ENCODE results near the gene MX1.

DNA sequence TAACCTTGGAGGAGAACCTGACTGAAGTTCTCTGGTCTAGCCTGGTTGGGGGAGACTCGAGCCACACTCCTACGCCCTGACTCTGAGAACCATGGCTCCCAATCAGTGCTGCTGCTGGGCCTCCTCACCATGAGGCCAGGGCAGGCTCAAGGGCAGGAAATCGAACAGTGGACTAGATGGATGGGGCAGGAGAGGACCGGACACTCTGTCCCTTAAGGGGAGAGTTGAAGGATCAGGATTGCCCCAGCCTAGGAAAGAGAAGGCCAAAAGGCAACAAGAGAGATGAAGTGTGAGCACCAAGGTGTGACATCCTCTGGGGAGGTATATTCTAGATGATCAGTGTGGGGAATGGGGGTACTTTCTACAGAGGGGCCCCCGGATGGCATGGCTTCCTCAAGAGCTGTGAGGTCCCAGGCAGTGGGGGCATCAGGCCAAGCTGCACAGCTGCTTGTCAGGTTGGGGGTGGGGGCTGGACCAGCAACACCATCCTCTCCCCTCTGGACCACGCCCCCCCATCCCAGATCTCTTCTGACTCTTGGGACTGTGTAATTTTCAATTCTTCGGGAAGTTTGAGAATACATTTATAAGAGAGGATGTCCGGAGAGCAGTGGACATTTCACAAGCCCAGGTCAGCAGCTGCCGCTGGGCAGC lies 34.0 kb downstream of the MX1 start:
- TF ChIP-seq TCF12 (IDR thresholded peaks at IDR 0.05), result no peak
- no peak for TF ChIP-seq TCF12 (CRISPR knock-in tag; IDR thresholded peaks at IDR 0.05)
- TF ChIP-seq FOXJ3 (CRISPR knock-in tag; IDR thresholded peaks at IDR 0.05; ENCODE audit: borderline replicate concordance), result no peak
- TF ChIP-seq, protein P1, sequence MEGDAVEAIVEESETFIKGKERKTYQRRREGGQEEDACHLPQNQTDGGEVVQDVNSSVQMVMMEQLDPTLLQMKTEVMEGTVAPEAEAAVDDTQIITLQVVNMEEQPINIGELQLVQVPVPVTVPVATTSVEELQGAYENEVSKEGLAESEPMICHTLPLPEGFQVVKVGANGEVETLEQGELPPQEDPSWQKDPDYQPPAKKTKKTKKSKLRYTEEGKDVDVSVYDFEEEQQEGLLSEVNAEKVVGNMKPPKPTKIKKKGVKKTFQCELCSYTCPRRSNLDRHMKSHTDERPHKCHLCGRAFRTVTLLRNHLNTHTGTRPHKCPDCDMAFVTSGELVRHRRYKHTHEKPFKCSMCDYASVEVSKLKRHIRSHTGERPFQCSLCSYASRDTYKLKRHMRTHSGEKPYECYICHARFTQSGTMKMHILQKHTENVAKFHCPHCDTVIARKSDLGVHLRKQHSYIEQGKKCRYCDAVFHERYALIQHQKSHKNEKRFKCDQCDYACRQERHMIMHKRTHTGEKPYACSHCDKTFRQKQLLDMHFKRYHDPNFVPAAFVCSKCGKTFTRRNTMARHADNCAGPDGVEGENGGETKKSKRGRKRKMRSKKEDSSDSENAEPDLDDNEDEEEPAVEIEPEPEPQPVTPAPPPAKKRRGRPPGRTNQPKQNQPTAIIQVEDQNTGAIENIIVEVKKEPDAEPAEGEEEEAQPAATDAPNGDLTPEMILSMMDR (CRISPR knock-in tag; IDR thresholded peaks at IDR 0.05), result no peak
- TF ChIP-seq, protein P2, sequence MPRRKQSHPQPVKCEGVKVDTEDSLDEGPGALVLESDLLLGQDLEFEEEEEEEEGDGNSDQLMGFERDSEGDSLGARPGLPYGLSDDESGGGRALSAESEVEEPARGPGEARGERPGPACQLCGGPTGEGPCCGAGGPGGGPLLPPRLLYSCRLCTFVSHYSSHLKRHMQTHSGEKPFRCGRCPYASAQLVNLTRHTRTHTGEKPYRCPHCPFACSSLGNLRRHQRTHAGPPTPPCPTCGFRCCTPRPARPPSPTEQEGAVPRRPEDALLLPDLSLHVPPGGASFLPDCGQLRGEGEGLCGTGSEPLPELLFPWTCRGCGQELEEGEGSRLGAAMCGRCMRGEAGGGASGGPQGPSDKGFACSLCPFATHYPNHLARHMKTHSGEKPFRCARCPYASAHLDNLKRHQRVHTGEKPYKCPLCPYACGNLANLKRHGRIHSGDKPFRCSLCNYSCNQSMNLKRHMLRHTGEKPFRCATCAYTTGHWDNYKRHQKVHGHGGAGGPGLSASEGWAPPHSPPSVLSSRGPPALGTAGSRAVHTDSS (CRISPR knock-in tag; conservative IDR thresholded peaks at IDR 0.05), result no peak
- no peak for TF ChIP-seq MTA1 (CRISPR knock-in tag; IDR thresholded peaks at IDR 0.05; ENCODE audit: borderline replicate concordance)
- no peak for TF ChIP-seq FIP1L1 (IDR thresholded peaks at IDR 0.05; ENCODE audit: borderline replicate concordance, insufficient read depth, low read depth, low read length)
- TF ChIP-seq, protein P3, sequence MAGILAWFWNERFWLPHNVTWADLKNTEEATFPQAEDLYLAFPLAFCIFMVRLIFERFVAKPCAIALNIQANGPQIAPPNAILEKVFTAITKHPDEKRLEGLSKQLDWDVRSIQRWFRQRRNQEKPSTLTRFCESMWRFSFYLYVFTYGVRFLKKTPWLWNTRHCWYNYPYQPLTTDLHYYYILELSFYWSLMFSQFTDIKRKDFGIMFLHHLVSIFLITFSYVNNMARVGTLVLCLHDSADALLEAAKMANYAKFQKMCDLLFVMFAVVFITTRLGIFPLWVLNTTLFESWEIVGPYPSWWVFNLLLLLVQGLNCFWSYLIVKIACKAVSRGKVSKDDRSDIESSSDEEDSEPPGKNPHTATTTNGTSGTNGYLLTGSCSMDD (CRISPR knock-in tag; IDR thresholded peaks at IDR 0.05), result no peak
- TF ChIP-seq SRF (IDR thresholded peaks at IDR 0.05; ENCODE audit: low read depth, low read length), result no peak
- no peak for TF ChIP-seq PHF5A (CRISPR knock-in tag; IDR thresholded peaks at IDR 0.05; ENCODE audit: low read depth, unreplicated experiment)
- no peak for TF ChIP-seq POLR2A (IDR thresholded peaks at IDR 0.05; ENCODE audit: insufficient read depth in 1 of 2, low read depth in 2 of 2, low read length in 2 of 2)
- TF ChIP-seq ZNF619 (CRISPR knock-in tag; IDR thresholded peaks at IDR 0.05), result no peak
- TF ChIP-seq PTBP1 (IDR thresholded peaks at IDR 0.05; ENCODE audit: low read depth, low read length, poor library complexity, severe bottlenecking), result no peak
- no peak for TF ChIP-seq JUND (CRISPR knock-in tag; IDR thresholded peaks at IDR 0.05)

All from HepG2 (cell line).